ENCODE data around the gene GNAQ.

The GNAQ gene

GRCh38 chr9:77909306-77909705 lies 122.3 kb downstream of the GNAQ start:
- DNase-seq (ENCODE audit: low read depth in 1 of 2, low spot score in 1 of 2): no peak

DNA sequence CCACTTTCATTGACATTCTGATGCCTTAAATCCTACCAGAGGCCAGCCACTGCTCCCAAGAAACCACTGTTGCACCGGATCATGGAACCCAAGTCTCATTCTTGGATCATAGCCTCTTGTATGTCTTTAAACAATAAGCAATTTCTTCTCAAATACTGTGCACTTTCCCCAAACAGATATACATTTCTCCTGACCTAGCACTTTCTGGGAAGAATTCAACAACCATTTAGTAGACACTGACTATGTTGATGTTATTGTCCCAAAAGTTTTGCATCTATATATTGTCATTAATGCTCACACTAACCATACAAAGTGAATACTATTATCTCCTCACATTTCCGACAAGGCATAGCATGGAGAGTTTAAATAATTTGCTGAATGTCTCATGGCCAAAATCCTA lies 123.3 kb downstream of the GNAQ start:
- no peak for DNase-seq (ENCODE audit: low read depth in 1 of 2, low spot score in 1 of 2)

DNA sequence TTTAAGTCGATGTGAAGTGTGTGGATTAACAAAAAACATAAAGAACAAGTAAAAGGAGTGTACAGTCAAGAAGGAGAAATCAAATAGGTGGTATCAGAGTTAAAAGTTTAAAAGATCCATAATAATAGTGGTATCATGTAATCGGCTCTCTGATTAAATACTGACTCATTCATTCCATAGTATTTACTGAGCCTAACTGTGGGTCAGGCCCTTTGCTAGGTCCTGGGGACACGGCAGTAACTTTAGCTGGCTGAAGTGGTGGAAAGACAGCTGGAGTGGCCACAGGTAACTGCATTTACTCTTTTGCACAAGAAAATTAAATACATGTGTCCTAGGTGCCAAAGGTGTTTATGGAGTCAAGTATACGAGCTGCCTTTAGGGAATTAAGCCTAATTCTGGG lies 124.0 kb downstream of the GNAQ start:
- DNase-seq (ENCODE audit: low read depth in 1 of 2, low spot score in 1 of 2): no peak

GRCh38 chr9:77906991-77907390 lies 124.6 kb downstream of the GNAQ start:
- DNase-seq (ENCODE audit: low read depth in 1 of 2, low spot score in 1 of 2): no peak

DNA sequence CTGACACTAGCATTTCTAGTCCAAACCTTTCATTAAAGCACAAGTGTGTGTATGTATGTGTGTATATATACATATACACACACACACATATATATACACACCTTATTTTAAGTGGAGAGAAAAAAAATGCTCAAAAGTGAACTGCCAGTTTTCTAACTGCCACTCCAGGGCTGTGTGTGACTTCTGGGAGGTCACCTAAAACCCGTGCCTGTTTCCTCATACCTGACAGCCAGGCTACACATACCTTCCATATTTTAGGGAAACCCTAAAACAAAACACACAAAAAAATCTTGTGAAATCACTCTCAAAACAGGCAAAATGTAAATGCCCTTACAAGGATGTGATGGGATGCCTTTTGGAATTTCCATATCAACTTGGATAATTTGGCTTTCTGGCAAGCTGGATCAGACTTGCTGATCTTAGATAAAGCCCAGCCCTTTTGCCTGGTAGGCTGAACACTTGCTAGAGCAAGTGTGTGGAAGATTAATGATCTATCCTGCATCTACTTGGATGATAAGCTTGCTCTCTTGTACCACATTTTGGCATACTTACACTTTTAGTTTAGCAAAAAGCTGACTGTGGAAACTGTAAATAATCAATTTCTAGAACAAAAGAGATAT lies 127.8 kb downstream of the GNAQ start:
- DNase-seq (ENCODE audit: low read depth in 1 of 2, low spot score in 1 of 2): no peak

DNA sequence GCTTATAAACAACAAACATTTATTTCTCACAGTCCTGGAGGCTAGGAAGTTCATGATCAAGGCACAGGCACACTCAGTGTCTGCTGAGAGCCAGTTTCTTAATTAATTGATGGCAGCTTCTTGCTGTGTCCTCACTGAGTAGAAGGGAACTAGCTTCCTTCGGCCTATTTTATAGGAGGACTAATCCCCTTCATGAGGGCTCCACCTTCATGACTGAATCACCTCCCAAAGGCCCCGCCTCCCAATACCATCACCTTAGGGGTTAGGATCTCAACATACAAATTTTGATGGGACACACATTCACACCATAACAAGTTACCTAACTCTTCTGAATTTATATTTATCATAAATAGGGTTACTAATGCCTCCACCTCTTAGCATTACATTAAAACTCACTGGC lies 129.8 kb downstream of the GNAQ start:
- no peak for DNase-seq (ENCODE audit: low read depth in 1 of 2, low spot score in 1 of 2)

DNA sequence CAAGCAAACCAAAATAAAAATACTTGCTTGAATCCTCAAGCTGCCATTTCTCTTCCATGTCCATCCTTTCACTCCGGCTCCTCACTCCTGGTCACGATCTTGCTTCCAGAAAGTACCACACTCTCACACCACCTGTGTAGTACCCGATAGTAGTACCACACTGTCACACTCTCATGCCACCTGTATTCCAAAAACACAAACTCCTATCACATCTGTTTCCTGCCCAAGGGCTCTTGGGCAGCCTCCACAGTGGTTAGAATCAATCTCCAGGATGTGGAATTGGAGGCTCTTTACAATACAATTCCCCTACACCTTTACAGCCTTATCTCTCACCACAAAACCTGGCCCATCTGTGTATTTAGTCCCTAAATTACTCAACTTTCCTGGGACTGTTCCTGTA lies 130.6 kb downstream of the GNAQ start:
- DNase-seq (ENCODE audit: low read depth in 1 of 2, low spot score in 1 of 2): no peak

DNA sequence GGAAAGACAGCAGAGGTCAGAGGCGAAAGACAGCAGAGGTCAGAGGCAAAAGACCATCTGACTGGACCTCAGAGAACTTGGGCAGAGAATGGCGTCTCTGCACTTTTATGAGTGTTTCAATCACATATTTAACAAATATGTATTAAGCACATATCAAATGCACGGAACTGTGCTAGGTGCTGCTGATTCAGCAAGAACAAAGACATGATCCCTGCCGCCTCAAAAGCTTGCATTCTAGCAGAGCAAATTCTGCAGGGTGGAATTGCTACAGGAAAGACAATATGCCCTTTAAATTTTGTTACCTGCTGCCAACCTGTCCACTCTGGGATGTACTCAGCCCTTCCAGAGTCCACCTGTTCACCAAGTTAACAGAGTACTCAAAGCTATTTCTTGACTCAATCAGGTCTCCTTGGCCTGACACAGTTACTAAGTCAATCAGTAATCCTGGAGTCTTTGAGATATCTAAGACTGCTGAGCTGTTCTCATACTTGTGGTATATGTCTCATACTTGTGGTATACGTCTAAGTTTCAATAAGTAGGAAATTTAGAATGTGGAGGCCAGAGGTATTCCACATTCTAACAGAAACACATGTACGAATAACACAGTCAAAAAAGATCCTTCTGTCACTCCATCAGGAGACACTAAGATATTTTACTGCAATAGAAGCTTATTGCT lies 131.8 kb downstream of the GNAQ start:
- DNase-seq (ENCODE audit: low read depth in 1 of 2, low spot score in 1 of 2): no peak

DNA sequence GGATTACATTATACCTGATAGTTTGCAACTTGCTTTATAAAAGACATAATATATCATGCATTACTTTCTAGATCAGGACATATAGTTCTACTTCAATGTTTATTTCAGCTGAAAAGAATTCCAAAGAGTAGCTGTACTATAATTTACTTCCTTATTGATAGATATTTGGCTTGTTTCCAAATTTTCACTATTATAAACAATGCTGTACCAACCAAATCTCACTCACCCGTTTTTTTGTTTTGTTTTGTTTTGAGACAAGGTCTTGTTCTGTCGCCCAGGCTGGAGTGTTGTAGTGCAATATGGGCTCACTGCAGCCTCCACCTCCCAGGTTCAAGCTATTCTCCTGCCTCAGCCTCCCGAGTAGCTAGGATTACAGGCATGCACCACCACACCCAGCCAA lies 132.7 kb downstream of the GNAQ start:
- DNase-seq (ENCODE audit: low read depth in 1 of 2, low spot score in 1 of 2): no peak

DNA sequence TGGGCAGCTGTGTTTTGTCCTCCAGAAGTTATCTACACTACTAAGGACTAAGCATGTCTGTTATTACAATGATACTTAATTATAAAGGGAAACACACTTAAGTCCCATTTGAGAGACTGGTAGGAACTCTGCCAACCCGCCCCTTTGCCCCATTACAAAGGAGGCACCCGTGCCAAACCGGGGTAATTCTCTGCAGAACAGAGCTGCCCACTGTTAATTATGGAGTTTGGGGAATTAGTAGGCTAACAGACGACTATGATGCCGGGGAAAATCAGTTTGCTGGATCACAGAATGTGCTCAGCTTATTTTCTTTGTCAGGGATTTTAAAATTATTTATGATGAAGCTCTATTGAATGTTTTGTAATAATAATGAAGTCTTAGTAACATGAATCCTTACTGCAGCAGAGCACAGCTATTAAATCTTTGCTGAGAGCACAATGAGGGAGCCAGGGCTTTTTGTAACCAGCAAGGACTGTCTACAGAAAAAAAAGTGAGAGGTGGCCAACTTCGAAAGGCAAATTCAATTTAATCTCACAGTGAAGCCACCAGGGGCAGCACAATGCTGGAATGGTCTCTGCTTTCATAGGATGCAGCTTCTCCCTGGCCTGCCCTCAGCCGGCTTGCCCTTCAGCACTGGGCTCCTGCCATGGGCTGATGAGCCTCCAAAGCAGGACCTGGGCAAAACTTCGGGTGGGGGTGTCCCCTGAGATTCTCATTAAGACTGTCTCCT lies 134.5 kb downstream of the GNAQ start:
- DNase-seq (ENCODE audit: low read depth in 1 of 2, low spot score in 1 of 2): no peak

- no peak for DNase-seq (ENCODE audit: low read depth in 1 of 2, low spot score in 1 of 2)
These were observed 135.2 kb downstream of the GNAQ start for GRCh38 chr9:77896269-77896937.

- DNase-seq (ENCODE audit: low read depth in 1 of 2, low spot score in 1 of 2): no peak
These were observed 137.9 kb downstream of the GNAQ start for GRCh38 chr9:77893706-77894105.

DNA sequence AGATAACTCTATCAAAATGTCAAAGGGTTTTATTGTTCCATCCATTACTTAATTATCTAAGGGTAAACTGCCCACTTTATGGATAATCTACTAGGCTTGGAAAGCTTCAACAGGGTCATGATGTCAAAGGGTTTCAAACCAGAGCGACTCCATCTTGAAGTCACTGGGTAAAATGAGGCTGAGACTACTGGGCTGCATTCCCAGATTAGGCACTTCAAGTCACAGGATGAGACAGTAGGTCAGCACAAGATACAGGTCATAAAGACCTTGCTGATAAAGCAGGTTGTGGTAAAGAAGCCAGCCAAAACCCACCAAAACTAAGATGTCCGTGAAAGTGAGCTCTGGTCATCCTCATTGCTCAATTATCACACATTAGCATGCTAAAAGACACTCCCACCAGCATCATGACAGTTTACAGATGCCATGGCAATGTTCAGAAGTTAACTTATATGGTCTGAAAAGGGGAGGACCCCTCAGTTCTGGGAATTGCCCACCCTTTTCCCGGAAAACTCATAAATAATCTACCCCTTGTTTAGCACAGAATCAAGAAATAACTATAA lies 138.6 kb downstream of the GNAQ start:
- no peak for DNase-seq (ENCODE audit: low read depth in 1 of 2, low spot score in 1 of 2)

DNA sequence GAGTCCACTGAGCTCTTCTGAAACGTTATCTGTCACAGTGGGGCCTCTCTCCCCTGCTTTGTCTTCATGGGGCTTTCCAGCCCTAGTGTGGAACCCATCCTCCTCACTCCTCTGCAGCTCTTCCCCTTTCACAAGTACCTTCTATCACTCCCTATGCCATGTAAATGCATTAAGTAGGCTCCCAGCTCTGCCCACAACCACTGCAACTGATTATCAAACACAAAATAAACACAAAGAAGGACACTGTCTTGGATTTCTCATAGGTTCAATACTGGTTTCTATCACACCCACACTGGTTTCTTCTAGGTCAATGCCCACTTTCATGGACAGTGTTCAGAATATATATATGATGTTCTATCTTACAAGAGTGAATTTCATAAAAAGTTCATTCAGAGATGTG lies 139.4 kb downstream of the GNAQ start:
- no peak for DNase-seq (ENCODE audit: low read depth in 1 of 2, low spot score in 1 of 2)

- no peak for DNase-seq (ENCODE audit: low read depth in 1 of 2, low spot score in 1 of 2)
These were observed 140.3 kb downstream of the GNAQ start for GRCh38 chr9:77891128-77891800.

GRCh38 chr9:77887662-77888061 lies 143.9 kb downstream of the GNAQ start:
- no peak for DNase-seq (ENCODE audit: low read depth in 1 of 2, low spot score in 1 of 2)

DNA sequence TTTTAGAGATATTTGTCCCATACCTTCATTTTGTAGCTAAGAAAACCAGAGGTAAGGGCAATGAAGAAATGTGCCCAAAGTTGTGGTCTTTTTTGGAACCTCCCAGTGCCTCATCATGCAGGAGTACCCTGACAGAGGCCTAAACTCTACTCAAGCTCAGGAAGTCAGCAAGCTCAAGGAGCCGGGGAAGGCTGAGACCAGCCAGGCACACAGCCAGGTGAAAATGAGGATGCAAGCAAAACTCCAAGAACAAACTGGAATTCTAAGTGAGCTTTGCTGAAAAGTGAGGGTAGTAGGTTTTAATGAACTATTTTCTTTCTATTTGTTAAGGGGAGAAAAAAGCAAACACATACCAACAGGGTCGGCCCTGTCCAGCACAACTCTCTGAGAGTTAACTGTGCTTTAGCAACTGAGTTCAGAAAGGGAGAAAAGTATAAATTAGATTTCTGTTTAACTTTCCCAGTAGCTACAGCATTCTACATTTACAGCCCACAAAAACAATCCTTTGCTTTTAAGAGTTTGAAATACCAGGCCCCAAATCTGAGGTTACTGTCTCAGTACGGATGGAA lies 146.4 kb downstream of the GNAQ start:
- DNase-seq (ENCODE audit: low read depth in 1 of 2, low spot score in 1 of 2): no peak

- no peak for DNase-seq (ENCODE audit: low read depth in 1 of 2, low spot score in 1 of 2)
These were observed 147.5 kb downstream of the GNAQ start for GRCh38 chr9:77883846-77884771.

- no peak for DNase-seq (ENCODE audit: low read depth in 1 of 2, low spot score in 1 of 2)
These were observed 148.5 kb downstream of the GNAQ start for GRCh38 chr9:77883133-77883532.

DNA sequence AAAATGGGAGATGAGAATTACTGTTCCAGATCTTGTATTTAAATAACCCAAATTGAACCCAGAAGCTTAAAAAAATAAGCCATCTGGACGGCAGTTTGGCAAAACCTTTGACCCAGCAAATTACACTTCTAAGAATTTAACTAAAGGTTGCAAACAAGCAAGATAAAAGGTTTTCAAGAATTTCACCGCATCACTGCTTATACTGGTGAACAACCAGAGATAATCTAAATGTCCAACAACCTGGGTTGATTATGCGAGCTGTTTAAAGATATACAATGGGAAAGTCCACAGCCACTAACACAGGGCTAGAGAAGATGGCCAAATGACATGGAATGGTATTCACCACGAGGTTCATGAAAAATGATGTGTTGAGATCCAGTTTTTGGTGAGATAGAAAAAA lies 149.3 kb downstream of the GNAQ start:
- DNase-seq (ENCODE audit: low read depth in 1 of 2, low spot score in 1 of 2): no peak

Measured in stimulated activated CD4-positive, alpha-beta T cell treated with anti-CD3 and anti-CD28 coated beads, Interleukin-15, amount 100 ng/mL, for 1 hour (primary cell).